Measurements from ENCODE around the gene RASGRF1.
"Not testable (repeated sequence)": the region's sequence is repeated elsewhere in the genome, so short reads cannot be mapped to it uniquely, and the experiment has no call there.

Gene RASGRF1

DNA sequence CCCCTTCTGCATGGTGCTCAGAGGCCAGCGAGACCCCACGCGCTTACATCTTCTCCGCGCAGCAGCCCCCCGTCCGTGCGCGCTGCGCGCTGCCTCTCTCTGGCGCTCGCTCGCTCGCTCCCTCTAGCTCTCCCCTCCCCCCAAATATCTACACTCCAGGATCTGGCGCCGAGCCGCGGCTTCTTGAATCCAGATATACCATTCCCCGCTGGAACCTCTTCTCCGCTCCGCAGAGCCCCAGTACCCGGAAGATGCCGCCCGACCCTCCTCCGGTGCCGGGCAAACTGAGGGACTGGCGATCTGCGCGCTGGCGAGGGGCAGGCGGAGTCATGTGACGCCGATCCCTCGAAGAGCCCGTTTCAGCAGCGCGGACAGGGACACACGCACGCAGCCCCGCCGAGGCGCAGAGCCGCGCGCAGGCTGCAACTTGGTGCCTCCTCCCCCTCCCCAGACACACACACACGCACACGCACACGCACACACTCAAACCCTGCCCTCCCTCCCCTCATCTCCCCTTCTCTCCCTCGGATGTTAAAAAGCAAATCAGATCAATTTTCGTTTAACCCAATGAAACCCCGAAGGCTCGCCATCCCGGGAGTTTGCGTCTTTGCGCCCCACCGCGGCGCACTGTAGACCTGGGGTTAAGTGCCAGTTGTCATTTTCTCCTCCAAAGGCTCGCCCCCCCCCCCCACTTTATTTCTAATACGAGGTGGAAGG is at the start of gene RASGRF1:
Gene RASGRF1, minus strand, starts transcription at position 294 of the 717 bp plus-strand sequence. Its CDS starts 282 bp downstream, at position 12.
- DNase-seq, result no peak

GRCh38 chr15:79136434-79137046 is 46.0 kb upstream of the RASGRF1 start:
- DNase-seq, result no peak

DNA sequence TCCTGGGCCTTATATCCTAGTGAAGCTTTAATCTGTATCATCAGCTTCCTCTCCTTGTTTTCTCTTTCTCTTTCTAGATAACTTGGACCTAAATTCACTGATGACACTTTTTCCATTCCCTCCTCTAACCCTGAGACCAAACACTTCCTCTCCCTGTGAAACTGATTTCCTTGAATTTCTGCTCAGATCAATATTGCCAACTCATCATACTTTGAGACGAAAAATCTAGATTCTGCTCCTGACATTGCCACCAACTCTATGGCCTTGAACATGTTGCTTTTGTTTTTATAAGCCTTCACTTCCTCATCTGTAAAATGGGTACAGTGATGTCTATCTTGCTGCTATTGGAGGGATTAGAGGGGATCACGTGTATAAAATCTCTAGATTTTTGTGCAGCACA is 42.7 kb upstream of the RASGRF1 start:
- no peak for DNase-seq

GRCh38 chr15:79132770-79133169 is 42.2 kb upstream of the RASGRF1 start:
- DNase-seq, result no peak

GRCh38 chr15:79132361-79132760 is 41.8 kb upstream of the RASGRF1 start:
- DNase-seq, result no peak

- no peak for DNase-seq
Observed at GRCh38 chr15:79130535-79131130, 40.1 kb upstream of the RASGRF1 start.

GRCh38 chr15:79129235-79129634 is 38.7 kb upstream of the RASGRF1 start:
- no peak for DNase-seq

DNA sequence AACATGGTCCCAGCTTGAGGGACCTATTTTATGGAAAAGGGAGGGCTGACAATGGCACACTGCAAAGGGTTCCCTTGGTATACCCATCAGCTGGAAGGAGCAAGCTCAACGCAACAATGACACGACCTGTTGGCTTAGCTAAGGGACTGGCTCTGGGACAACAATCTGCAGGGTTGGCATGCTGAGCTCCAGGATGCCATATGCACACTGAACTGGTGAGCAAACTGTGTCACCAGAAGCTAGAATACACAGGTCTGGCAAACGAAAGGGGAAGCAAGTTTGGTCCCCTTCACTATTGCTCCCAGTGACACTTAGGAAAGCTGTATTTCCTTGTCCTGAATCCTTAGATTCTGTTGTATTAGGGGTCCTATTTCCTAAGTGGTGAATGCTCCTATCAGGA is 38.0 kb upstream of the RASGRF1 start:
- DNase-seq, result no peak

DNA sequence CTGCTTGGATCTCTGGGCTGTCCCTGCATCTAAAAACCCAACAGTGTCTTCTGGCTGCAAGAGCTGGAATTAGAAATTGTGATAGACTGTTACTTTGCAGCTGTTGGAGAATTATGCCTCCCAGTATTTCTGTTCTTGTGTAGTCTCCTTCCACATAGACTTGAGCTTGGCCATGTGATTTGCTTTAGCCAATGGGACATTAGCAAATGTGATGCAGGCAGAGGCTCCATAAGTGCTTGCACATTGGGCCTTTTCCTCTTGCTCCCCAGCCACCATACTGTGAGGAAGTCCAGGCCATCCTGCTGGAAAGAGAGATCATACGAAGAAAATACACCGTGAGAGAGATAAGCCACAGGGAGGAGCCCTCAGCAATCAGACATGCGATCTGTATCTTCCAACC is 33.8 kb upstream of the RASGRF1 start:
- no peak for DNase-seq

- DNase-seq, result no peak
Observed at GRCh38 chr15:79122991-79123390, 32.4 kb upstream of the RASGRF1 start.

- no peak for DNase-seq
Observed at GRCh38 chr15:79122391-79122790, 31.8 kb upstream of the RASGRF1 start.

DNA sequence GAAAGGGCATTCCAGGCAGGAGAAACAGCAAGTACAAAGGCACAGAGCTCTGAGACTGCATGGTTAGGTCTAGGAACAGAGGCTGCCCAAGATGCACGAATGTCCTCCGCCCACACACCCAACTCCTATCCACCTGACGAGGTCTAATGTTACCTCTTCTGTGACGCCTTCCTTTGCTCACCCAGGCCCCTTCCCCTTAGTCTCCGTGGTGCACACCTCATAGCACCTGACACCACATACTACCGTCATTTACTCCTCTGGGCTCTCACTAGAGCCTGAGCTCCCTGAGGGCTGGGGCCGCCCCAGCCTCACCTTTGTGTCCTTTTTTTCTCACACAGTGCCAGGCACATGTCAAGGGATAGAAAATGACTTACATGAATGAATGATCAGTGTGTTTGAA is 31.0 kb upstream of the RASGRF1 start:
- DNase-seq, result no peak

GRCh38 chr15:79117442-79118204 is 27.0 kb upstream of the RASGRF1 start:
- no peak for DNase-seq

DNA sequence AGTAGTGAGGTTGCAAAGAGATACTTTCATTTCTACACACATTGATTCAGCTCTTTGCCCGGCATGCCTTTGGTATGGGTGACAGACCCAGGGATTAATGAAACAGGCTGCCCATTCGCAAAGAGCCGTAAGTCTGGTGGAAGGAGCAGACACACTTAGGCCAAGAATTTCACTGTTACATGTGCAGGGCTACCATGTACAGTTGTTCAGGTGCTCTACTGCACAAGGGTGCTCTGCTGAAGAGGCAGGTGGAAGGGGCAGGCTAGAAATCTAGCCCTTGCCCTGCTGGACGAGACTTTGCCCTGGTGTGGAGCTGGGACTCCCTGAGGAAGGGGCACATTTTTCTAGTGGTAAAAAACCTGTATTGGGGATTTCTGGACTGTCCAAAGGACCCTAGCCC is 26.2 kb upstream of the RASGRF1 start:
- DNase-seq, result no peak

DNA sequence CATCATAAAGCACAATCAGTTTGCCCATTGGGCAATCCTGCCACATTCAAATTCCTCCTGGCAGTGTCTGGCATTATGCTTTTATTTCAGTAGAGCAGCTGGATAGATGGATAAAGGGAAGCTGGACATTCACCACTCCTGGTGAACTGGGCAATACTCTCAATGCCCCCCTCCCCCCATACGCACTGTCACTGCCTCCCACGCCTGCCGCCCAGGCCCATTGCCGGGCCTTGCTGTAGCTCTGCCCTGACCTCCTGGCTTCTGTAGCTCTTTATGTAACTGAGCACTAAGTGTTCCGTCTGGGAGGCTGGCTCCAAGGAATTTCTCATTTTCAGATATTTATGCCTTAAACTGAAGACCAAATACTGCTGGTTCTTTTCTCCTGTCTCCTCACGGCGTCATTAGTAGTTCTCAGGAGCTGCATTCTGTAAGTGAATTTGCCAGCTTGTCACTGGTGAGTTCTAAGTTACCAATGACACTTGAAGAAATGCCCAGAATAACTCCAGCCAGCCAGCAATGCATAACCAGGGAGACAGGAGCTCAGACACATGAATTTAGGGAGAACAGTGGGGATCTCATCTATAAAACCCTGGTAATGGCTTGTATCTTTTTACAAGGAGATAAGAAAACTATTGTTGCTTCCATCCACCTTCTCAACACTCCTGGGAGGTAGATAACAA is 25.5 kb upstream of the RASGRF1 start:
- no peak for DNase-seq

DNA sequence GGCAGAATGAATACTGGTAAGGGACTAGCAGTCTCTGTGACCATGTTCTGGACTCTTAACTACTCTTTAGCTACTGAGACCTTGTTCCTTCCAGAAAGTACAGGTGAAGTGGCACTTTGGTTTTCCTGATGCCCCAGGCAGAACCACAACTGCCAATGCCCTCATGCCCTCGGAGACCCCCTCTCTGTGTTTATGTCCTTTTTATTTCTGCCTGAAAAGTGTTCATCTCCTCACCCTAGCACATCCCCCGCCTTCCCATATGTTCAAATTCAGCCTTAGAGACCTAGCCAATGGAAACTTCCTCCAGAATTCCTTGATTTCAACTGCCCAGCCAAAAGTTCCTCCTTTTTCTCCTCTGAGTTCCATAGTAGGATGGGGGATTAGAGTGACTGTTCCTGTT is 23.3 kb upstream of the RASGRF1 start:
- no peak for DNase-seq

DNA sequence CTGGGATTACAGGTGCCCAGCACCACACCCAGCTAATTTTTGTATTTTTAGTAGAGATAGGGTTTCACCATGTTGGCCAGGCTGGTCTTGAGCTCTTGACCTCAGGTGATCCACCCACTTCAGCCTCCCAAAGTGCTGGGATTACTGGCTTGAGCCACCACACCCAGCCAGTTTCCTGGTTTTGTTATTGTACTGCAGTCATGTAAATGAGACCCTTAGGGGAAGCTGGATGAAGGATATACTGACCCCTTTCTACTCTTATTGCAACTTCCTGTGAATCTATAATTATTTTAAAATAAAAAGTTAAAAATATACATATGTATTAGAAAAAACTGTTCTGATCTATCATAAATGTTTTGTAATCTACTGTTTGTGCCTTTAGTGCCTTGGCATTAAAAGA is 20.8 kb upstream of the RASGRF1 start:
- not testable (repeated sequence) for DNase-seq

DNA sequence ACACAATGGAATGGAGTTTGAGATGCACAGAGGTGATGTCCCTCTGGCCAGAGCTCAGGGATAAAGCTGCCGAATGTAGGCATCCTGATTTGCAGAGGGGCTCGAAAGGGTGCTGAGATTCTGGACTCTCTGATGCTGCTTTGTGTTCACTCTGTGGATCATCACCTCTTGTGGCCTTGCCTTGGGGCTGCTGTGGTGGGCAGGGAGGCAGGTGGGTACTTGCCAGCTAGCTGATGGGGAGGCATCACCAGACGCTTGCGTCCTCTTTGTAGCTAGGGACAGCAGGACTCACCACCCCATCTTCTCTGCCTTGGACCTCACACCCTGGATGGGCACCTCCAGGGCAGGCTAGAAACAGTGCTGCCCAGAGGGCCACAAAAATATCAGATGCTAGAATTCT is 14.6 kb upstream of the RASGRF1 start:
- DNase-seq, result no peak

GRCh38 chr15:79102595-79102994 is 12.0 kb upstream of the RASGRF1 start:
- no peak for DNase-seq

DNA sequence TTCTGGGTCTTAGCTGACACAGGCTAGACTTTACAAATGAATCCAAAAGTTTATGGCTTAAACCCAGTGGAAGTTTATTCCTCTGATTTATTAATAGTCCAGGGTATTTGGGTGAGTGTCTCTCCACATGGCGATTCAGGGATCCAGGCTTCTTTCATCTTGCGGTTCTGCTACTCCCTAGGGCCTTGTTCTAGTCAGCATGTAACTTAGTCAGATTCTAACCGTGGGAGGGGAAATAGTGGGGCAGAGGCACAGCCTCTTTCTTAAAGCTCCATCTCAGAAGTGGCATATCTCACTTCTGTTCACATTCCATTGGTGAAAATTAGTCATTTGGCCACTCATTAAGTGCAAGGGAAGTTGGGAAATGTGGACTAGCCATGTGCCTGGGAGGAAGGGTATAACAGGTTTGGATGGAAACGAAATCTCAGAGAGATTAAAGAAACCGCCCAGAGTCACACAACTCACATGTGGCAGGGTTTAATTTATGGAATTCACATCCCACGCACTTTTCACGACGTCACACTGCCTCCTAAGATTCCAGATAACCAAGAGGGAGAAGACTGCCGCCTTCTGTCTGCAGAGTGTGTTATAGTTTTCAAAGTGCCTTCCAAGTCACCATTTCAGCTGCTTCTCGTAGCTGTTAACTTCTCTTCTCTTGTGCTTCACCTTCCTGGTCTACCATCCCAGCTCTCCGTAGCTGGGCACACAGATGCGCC is 11.4 kb upstream of the RASGRF1 start:
- DNase-seq, result no peak

DNA sequence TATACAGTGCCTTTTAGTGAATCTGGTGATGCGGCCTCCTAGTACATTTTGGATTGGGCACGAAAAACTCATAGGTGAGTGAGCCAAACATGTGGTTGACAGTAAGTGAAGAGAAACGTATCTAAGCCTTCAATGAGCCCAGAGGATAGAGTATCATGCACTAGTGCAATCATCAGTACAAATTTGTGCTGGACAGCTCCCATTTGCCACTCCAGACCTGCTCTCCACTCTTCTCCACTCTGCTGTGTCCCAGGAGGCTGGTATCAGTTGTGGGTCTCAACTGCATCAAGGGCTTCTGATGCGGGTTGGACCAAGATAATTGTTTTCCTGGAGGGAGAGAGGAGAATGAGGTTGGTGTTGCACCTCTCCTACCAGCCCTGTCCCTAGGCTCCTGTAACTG is 9.1 kb upstream of the RASGRF1 start:
- DNase-seq, result no peak

GRCh38 chr15:79094611-79095021 is 4.0 kb upstream of the RASGRF1 start:
- DNase-seq, result no peak

All from GF-D8 (cell line).